Nephron (organoid): Measurements from ENCODE around the gene COX4I2.

Source experiments
- H3K27ac Mint-ChIP-seq, 3 experiments: 2 replicates each; pipeline ENCODE4 v1.8.0; 2020; ENCODE audit warnings: mixed read lengths in 3 of 3, mild to moderate bottlenecking in 2 of 3, moderate library complexity in 1 of 3
- H3K27me3 Mint-ChIP-seq: 2 replicates; pipeline ENCODE4 v1.8.0; 2021; ENCODE audit warnings: low read depth, mild to moderate bottlenecking, moderate library complexity, mixed read lengths
- H3K36me3 Mint-ChIP-seq: 2 replicates; pipeline ENCODE4 v1.8.0; 2020; ENCODE audit warnings: low read depth, mixed read lengths
- H3K4me1 Mint-ChIP-seq: 2 replicates; pipeline ENCODE4 v1.8.0; 2020; ENCODE audit warnings: mixed read lengths
- H3K4me3 Mint-ChIP-seq, 3 experiments: 2 replicates each; pipeline ENCODE4 v1.8.0; 2020; ENCODE audit warnings: mild to moderate bottlenecking in 3 of 3, mixed read lengths in 3 of 3, moderate library complexity in 2 of 3
- H3K9me3 Mint-ChIP-seq: 2 replicates; pipeline ENCODE4 v1.8.0; 2020; ENCODE audit warnings: mixed read lengths
- TF ChIP-seq, protein P1 (sequence below), 3 experiments: fragments of 200-600 bp; sonication (generic); IDR thresholded peaks; one replicate each; pipeline ENCODE4 v1.5.0; 2021; ENCODE audit warnings: antibody characterized with exemption in 3 of 3; ENCODE audit not compliant: unreplicated experiment in 3 of 3

COX4I2 gene

GRCh38 chr20:31671324-31671723, 33.6 kb downstream of the COX4I2 start:
- no peak overlapping the region for H3K4me3 Mint-ChIP-seq
- no peak overlapping the region for H3K27ac Mint-ChIP-seq
- peaks cover 20% of the 10 kb centered on the region for H3K36me3 Mint-ChIP-seq
- no peaks in the 10 kb centered on the region for H3K27me3 Mint-ChIP-seq
- TF ChIP-seq, protein P1, sequence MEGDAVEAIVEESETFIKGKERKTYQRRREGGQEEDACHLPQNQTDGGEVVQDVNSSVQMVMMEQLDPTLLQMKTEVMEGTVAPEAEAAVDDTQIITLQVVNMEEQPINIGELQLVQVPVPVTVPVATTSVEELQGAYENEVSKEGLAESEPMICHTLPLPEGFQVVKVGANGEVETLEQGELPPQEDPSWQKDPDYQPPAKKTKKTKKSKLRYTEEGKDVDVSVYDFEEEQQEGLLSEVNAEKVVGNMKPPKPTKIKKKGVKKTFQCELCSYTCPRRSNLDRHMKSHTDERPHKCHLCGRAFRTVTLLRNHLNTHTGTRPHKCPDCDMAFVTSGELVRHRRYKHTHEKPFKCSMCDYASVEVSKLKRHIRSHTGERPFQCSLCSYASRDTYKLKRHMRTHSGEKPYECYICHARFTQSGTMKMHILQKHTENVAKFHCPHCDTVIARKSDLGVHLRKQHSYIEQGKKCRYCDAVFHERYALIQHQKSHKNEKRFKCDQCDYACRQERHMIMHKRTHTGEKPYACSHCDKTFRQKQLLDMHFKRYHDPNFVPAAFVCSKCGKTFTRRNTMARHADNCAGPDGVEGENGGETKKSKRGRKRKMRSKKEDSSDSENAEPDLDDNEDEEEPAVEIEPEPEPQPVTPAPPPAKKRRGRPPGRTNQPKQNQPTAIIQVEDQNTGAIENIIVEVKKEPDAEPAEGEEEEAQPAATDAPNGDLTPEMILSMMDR (IDR thresholded peaks at IDR 0.05; ENCODE audit: unreplicated experiment in 3 of 3), result no peak
- no peaks in the 10 kb centered on the region for H3K9me3 Mint-ChIP-seq
- H3K4me1 Mint-ChIP-seq, result peaks cover 39% of the 10 kb centered on the region

DNA sequence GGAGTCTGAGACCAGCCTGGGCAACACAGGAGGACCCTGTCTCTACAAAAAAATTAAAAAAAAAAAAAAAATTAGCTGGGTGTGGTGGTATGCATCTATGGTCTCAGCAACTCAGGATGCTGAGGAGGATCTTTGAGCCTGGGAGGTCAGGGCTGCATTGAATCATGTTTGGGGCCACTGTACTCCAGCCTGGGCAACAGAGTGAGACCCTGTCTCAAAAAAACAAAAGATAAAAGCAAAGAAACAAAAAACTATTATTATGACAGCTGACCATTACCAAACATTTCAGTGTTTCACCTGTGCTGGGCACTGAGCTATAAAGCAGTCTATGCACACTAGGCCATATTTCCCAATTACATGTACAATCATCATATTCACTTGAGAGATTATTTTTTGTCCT, 35.7 kb downstream of the COX4I2 start:
- H3K27ac Mint-ChIP-seq, result no peak overlapping the region
- no peaks in the 10 kb centered on the region for H3K9me3 Mint-ChIP-seq
- no peaks in the 10 kb centered on the region for H3K27me3 Mint-ChIP-seq
- H3K4me1 Mint-ChIP-seq, result peaks cover 58% of the 10 kb centered on the region
- H3K4me3 Mint-ChIP-seq, result no peak overlapping the region
- H3K36me3 Mint-ChIP-seq, result peaks cover 18% of the 10 kb centered on the region
- TF ChIP-seq, protein P1 (IDR thresholded peaks at IDR 0.05; ENCODE audit: unreplicated experiment in 3 of 3), result no peak

DNA sequence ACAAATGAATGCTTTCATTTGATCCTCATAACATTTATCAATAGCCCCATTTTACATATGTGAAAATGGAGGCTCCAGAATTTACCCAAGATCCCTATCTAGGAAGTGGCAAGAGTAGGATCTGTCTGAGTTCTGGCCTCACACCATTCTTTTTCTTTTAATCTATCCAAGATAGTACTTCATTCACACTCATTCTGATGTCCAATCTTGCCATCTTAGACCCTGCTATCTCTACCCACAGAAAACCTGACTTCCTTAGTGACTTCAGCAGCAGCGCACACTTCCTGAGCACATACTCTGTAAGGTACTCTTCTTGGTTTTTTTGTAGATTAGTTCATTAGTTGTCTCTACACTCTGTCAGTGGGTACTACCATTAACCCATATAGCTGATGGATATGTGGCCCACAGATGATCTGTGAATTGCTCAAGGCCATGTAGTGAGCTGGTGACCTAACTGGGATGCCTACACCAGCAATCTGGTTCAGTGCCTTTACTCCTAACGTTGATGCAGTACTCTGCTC, 36.3 kb downstream of the COX4I2 start:
- Mint-ChIP-seq H3K4me3 (no peak overlapping the region), H3K27me3 (no peaks in the 10 kb centered on the region), H3K9me3 (no peaks in the 10 kb centered on the region), H3K36me3 (peaks cover 19% of the 10 kb centered on the region), H3K27ac (no peak overlapping the region), H3K4me1 (peaks cover 64% of the 10 kb centered on the region)
- TF ChIP-seq, protein P1 (IDR thresholded peaks at IDR 0.05; ENCODE audit: unreplicated experiment in 3 of 3), result no peak

GRCh38 chr20:31674895-31675827, 37.4 kb downstream of the COX4I2 start:
- Mint-ChIP-seq H3K4me1 (peaks cover 62% of the 10 kb centered on the region), H3K27ac (peak overlapping the region; percentile 24 to 53 (median 26)), H3K4me3 (peak overlapping the region in 1 of 3 experiments; percentile 6), H3K27me3 (no peaks in the 10 kb centered on the region), H3K36me3 (peaks cover 14% of the 10 kb centered on the region), H3K9me3 (no peaks in the 10 kb centered on the region)
- TF ChIP-seq, protein P1 (IDR thresholded peaks at IDR 0.05; ENCODE audit: unreplicated experiment in 3 of 3), result no peak

GRCh38 chr20:31675828-31676608, 38.3 kb downstream of the COX4I2 start:
- TF ChIP-seq, protein P1 (IDR thresholded peaks at IDR 0.05; ENCODE audit: unreplicated experiment in 3 of 3), result no peak
- Mint-ChIP-seq H3K4me1 (peaks cover 70% of the 10 kb centered on the region), H3K27me3 (no peaks in the 10 kb centered on the region), H3K9me3 (no peaks in the 10 kb centered on the region), H3K4me3 (no peak overlapping the region), H3K36me3 (peaks cover 18% of the 10 kb centered on the region), H3K27ac (peak overlapping the region; percentile 24 to 53 (median 25))
